ENCODE data around the gene L1CAM. TPM values are rescaled to one million over a fixed set of nuclear protein-coding genes. Genes with fewer than 3 reads are reported as not detected.
A peak's percentile ranks its signal among the peaks of the same experiment; 100 is the strongest.

Gene L1CAM, protein sequence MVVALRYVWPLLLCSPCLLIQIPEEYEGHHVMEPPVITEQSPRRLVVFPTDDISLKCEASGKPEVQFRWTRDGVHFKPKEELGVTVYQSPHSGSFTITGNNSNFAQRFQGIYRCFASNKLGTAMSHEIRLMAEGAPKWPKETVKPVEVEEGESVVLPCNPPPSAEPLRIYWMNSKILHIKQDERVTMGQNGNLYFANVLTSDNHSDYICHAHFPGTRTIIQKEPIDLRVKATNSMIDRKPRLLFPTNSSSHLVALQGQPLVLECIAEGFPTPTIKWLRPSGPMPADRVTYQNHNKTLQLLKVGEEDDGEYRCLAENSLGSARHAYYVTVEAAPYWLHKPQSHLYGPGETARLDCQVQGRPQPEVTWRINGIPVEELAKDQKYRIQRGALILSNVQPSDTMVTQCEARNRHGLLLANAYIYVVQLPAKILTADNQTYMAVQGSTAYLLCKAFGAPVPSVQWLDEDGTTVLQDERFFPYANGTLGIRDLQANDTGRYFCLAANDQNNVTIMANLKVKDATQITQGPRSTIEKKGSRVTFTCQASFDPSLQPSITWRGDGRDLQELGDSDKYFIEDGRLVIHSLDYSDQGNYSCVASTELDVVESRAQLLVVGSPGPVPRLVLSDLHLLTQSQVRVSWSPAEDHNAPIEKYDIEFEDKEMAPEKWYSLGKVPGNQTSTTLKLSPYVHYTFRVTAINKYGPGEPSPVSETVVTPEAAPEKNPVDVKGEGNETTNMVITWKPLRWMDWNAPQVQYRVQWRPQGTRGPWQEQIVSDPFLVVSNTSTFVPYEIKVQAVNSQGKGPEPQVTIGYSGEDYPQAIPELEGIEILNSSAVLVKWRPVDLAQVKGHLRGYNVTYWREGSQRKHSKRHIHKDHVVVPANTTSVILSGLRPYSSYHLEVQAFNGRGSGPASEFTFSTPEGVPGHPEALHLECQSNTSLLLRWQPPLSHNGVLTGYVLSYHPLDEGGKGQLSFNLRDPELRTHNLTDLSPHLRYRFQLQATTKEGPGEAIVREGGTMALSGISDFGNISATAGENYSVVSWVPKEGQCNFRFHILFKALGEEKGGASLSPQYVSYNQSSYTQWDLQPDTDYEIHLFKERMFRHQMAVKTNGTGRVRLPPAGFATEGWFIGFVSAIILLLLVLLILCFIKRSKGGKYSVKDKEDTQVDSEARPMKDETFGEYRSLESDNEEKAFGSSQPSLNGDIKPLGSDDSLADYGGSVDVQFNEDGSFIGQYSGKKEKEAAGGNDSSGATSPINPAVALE
- total RNA-seq (2014; rRNA removed; shearing (Covaris generic)): 31.3 and 34.0 TPM in 2 replicates

DNA sequence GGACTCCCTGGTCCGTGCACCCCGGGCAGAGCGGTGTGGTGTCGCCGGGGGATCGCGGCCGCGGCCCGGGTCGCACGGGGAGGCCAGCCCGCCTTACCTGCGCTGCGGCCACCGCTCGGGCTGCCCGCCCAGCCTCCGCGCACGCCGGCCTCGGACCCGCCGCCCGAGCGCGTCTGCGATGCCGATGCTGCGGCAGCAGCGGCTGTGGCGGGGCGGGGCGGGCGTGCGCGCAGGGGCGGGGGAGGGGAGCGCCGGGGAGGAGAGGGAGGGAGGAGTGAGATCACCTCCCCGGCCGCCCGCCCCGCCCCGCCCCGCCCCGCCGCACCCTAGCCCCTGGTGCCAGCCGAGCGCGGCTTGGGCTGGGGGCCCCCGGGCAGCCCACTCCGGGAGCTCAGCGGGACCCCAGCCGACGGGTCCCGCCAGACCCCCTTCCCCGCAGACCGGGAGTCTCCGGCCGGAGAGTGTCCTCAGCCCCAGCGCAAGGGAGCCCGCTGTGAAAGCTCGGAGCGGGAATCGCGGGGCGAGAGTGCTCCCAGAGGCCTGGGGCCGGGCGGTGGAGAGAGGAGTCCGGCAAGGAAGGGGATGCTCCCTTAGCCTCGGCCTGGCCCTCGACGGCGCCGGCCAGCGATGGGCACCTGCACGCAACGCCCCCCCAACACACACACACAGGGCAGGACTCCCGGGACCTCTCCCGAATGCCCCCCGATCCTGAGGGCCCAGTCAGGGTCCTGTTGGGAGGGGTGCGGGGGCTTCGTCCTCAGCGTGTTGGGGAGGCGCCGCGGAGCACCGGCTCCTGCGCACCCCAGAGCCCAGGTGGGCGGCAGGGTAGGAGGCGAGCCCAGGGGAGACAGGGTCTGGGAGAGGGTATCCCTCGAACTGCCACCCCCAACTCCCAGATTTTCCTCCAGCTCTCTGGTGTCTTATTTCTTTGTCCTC lies at the start of gene L1CAM:
Gene L1CAM, minus strand, starts transcription at position 206 of the 936 bp plus-strand sequence. CDS start 10,337 bp downstream, outside the sequence.
- peak; percentile 53 for DNase-seq (ENCODE audit: low spot score)
- in situ Hi-C loops (cut with HindIII; ENCODE audit: low sequenced_read_pairs): no loop called here

DNA sequence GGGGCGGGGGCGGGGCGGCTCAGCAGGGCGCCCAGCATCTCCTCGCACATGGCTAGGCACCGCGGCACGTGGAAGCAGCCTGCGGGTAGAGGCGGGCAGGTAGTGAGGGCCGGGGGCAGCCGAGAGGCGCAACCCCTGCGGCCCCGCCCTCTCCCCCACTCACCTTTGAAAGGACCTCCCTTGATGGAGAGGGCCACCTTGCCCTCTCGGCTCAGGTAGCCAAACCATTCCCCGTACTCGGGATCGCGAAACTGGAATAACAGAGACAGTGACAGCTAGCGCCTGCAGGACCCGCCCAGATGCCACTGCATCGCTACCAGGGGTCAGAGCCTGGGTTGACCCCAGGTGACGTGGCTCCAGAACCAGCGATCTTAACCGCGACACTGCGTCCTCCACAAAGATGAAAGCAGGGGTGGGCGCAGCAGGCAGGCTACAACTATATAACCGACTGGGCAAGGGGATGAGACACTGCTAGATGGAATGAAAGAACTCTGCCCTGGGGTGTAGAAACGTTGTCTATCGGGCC lies 49.4 kb upstream of the L1CAM start:
- no peak for DNase-seq (ENCODE audit: low spot score)
- in situ Hi-C loops (cut with HindIII; ENCODE audit: low sequenced_read_pairs): no loop called here

DNA sequence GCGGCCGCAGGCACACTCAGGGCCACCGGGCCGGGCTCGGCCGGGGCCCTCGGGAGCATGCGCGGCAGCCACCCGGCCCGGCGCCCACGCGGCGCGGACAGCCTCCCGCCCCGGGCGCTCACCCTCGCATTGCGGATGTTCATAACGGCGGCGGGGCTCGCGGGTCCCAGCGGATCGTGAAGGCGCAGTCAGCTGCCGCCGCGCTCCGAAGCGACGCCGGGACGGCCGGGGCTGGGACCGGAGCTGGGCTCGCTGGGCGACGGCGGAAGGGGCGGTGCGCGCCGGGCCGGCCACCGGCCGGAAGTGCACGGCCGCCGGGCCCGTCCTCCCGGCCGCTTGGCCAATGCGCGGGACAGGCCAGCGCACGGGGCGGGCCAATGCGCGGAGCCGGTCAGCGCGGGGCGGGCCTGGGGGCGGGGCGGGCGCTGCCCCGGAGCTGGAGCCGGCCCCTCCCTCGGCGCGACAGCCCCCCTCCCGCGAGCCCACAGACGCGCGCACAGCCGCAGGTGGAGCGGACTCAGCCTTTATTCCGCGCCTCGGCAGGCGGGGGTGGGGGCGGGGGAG lies 48.9 kb upstream of the L1CAM start, which contains the start of gene NAA10:
Gene NAA10, minus strand, starts transcription at position 276 of the 564 bp plus-strand sequence. Its CDS starts 133 bp downstream, at position 143.
- in situ Hi-C loops (cut with HindIII; ENCODE audit: low sequenced_read_pairs): no loop called here
- DNase-seq (ENCODE audit: low spot score): peak; percentile 76

DNA sequence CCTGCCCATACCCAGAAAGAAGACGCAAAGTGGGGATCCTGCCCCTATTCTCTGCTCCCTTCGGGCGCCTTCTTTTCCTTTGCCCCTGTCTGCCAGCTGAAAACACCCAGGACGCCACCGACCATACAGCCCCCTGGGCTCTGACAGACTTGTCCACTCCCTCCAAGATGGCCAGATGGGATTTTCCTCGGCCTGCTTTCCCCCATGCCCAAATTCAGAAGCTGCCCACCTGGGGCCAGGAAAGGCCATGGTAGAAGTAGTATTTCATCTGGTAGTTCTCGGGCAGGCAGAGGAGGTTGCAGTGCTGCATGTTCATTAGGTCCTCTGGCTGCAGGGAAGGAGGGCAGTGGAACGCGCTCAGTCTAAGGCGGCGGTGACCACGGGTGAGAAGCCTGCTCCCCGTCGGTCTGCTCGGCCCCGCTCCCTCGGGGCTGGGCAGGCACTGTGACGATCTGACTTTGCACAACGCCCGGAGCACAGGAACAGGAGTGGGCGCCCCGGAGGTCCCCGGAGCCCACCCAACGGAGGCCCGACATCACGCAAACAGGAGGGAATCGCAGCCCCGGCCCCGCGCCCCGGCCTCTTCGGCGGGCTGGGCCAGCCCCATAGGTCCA lies 48.3 kb upstream of the L1CAM start:
- in situ Hi-C loops (cut with HindIII; ENCODE audit: low sequenced_read_pairs): no loop called here
- DNase-seq (ENCODE audit: low spot score): no peak

DNA sequence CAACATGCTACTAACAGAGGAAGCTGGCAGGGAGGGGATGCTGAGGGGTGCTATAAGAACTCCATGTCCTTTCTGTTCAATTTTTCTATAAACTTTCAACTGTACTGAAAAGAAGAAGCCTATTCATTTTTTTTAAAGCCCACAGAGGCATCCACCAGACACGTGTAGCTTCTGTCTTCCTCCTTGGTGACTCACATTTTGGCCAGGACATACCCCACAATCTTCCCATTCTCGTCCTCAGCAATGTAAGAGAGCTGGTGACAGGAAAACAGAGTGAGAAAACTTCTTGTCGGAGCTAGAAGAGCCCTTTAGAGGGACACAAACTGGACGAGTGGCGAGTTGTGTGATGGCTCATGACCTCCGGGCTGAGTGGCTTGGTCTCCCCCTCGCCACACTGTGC lies 47.8 kb upstream of the L1CAM start:
- DNase-seq (ENCODE audit: low spot score): no peak
- in situ Hi-C loops (cut with HindIII; ENCODE audit: low sequenced_read_pairs): no loop called here

DNA sequence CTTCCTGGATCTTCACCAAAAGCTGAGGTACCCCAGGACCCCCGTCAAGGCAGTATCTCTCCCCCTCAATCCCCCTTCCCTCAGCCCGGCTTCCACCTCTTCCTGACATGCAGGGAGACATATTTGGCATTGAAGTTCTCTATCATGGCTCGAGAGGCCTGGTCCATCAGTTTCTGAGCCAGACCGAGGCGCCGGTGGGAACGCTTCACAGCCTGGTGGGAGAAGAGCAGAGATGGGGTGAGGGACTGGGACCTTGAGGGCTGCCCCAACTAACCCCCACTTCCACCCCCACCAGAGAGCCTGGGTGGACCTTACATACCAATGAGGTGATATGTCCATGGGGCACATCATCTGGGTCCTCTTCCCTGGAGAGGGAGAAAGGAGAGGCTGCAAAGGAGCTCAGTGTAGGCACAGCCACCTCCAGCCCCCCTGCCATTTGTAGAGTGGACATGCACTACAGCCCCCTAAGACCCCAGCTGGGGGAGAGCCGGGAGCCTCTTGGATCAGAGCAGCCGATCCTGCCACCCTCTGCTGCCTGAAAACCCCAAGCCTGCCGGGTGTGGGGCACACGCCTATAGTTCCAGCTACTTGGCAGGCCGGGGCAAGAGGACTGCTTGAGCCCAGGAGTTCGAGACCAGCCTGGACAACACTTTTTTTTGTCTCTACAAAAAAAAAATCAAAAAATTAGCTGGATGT lies 46.4 kb upstream of the L1CAM start:
- in situ Hi-C loops (cut with HindIII; ENCODE audit: low sequenced_read_pairs): no loop called here
- no peak for DNase-seq (ENCODE audit: low spot score)

DNA sequence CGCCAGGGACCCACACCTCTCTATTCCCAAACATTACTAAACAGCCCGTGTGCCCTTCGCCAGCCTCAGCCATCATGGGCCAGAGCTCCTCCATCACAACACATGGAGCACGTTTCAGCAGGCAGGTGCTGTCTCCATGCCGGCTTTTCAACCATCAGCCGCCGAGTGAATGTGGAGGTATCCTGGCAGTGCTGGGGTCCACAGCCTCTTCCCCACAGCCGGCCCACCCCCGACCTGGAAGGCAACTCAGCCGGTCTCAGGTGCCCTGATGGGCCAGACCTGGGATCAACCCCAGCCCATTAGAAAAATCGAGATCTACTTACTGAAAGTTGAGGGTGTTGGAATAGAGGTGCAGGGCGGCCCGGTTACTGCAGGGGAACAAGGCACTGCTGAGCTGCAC lies 45.8 kb upstream of the L1CAM start:
- no peak for DNase-seq (ENCODE audit: low spot score)
- in situ Hi-C loops (cut with HindIII; ENCODE audit: low sequenced_read_pairs): no loop called here

DNA sequence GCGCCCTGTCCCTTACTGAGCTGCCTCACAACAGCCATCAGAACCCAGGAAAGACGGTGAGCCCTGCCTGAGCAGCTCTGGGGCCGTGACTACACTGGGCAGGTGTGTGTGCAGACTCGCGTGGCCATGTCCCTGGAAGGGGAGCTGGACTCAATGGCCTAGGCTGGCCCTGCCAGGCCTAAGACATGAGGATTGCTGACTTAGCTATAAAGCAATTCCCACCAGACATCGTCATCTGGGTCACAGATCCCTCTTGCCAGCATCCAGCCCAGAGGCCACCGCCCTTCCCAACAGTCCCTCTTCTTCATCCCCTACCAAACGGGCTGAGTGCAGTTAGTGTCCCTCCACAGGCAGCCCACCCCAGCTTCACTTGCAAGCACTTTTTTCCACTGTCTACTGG lies 45.2 kb upstream of the L1CAM start:
- in situ Hi-C loops (cut with HindIII; ENCODE audit: low sequenced_read_pairs): no loop called here
- DNase-seq (ENCODE audit: low spot score): no peak

DNA sequence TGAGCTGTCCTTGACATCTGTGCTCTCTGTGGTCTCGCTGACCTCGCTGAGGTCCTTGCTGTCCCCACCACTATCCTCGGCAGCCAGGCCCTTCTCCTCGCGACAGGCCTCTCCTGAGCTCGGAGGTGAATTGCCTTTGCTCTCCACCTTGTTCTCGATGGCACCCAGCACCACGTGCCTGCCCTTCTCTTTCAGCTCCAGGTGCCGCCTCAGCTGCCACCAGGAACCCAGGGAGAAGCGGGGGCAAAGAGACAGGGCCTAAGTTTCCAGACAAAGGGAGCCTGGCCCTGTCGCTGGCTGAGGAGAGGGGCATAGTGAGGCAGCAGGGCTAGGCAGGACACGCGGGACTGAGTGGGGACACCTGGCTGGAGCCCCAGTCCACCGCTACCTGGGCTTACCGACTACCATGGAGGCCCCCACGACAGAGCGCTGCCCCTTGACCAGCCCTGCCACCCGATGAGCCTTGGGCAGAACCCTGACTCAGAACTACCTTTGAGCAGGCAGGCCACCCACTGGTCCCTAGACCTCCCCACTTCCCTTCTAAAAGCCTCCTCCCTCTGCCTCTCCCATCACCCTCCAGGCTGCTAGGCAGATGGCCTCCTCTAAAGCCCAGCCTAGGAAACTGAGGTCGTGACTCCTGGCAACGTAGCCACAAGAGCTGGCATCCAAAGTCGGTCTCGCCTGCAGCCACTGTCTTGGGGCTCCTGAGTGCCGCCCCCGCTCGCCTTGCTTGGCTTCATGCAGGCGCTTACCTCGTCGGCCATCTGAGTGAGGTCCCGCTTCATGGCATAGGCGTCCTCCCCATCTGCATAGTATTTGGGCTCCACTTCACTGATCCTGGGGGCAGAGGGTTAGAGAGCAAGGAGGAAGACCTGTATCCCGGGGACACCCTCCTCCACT lies 44.3 kb upstream of the L1CAM start:
- in situ Hi-C loops (cut with HindIII; ENCODE audit: low sequenced_read_pairs): no loop called here
- no peak for DNase-seq (ENCODE audit: low spot score)

DNA sequence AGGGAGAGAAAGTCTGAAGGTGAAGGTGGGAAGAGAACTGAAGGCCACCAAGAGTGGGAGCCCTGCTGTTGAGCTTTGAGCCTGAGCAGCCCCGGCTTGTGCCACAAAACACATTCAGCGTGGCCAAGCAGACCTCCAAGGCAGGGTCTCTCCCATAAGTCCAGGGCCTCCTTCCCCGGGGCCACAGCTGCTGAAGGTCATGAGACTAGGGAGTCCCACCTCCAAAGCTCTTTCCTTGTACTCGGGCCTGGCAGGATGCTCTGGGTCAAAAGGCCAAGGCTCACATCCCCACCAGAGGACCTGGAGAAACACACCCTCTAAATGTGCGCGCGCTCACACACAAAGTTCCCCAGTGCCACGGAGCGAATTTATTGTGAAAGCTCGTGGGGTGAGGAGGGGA lies 43.6 kb upstream of the L1CAM start:
- no peak for DNase-seq (ENCODE audit: low spot score)
- in situ Hi-C loops (cut with HindIII; ENCODE audit: low sequenced_read_pairs): no loop called here

DNA sequence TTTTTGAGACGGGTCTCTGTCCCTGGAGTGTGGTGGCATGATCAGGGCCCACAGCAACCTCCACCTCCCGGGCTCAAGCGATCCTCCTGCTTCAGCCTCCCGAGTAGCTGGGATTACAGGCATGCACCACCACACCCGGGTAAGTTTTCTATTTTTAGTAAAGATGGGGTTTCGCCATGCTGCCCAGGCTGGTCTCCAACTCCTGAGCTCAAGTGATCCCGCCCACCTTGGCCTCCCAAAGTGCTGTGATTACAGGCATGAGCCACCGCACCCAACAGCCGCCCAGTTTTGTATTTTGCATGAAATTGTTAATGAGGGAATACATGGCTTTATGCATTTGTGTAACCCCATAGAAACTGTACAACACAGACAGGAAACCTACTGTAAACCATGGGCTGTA lies 42.9 kb upstream of the L1CAM start:
- DNase-seq (ENCODE audit: low spot score): no peak
- in situ Hi-C loops (cut with HindIII; ENCODE audit: low sequenced_read_pairs): no loop called here

DNA sequence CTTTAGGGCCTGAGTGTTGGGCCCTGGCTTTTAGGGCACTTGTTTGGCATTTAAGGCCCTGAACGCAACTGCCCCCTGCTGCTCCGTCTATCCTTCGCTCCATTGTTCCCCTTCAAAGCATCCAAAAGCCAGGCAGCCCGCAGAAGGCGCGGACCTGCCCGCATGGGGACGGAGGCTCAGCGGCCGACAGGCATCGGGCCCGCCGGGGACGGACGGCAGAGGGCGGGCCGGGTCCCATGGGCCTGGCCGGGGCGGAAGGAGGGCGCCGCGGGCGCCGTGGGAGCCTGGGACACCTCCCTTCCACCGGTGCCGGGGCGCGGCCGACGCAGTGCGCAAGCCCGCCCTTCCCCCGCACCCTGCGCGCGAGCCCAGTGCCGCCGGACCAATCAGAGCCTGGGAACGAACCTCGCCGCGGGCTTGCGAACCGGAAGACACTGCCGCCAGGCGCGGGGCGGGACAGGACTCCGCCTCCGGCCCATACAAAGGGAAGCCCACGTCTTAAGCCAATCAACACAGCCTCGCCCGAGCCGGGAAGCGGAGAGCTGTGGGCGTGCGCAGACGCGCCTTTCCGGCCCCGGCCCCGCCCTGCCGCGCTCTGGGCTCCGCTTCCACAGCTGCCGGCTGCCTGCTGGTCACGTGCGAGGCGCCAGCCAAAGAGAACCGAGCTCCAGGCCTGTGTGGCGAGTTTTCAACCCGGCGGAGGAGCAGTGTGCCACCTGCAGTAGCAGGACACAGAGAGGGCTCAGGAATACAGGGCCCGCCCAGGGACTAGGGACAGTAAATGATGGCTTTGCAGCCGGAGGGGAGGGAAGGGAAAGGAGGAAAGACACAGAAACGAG lies 42.2 kb upstream of the L1CAM start:
- in situ Hi-C loops (cut with HindIII; ENCODE audit: low sequenced_read_pairs): no loop called here
- peak; percentile 93 for DNase-seq (ENCODE audit: low spot score)

DNA sequence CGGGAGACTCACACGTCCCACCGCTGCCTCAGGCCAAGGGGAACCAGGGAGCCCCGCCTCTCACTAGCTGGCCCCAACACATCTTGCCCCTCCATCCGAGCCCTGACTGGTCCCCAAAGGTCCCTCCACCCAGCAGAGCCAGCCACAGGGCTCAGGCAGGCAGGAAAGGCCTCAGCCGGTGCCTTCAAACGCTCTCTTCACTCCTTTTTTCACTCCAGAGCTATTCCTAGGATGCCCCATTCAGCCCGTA lies 41.6 kb upstream of the L1CAM start:
- DNase-seq (ENCODE audit: low spot score): no peak
- in situ Hi-C loops (cut with HindIII; ENCODE audit: low sequenced_read_pairs): no loop called here

DNA sequence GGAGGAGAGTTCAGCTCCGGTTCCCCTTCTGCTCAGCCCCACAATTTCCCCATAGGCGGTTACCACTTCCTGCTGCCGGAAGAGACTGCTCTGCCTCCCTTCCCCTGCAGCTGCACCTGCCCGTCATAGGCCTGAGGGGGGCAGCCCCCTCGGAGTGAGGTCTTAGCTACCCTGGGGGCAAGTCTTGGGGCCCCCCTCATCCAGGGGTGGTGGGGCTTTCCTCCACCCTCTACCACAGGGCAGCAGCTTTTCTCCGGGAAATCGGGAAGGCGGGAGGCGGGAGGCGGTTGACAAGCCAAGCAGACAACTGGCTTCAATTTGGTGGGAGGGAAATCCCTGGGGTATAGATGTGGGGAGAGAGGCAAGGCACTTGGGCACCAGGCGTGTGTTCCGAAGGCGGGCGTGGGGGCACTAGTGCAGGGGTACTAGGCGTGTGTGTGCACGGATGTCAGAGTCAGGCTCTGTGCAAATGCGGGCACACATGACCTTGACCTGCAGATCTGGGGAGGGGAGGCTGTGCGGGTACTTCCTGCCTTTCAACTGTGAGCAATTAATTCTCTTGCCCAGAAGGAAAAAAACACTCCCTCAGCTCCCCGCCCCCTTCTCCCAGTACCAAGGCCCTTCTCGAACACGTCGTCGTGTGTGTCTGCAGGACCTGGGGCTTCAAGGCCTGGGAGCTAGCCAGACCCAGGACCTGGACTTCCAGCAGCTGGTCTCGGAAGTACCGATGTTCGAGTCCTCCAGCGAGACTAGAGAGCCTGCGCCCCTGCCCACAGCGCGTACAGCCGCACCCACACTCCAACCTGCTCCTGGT lies 41.1 kb upstream of the L1CAM start:
- no peak for DNase-seq (ENCODE audit: low spot score)
- in situ Hi-C loops (cut with HindIII; ENCODE audit: low sequenced_read_pairs): no loop called here

DNA sequence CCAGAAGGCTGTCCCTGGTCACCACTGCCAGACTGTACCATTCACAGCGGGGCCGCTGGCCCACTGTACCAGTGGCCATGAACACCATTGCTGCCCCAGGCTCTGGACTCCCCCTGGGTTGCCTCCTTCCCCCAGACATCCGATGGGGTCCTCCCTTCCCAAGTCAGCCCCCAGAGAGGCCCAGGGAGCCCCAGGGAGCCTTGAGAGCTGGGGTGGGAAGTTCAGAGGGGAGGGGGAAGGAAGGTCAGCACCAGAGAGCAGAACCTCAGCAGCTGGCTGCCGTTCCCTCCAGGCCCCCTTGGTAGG lies 40.5 kb upstream of the L1CAM start:
- no peak for DNase-seq (ENCODE audit: low spot score)
- in situ Hi-C loops (cut with HindIII; ENCODE audit: low sequenced_read_pairs): no loop called here

All from G401 (cell line).